Measurements from ENCODE around the gene CRTAC1. TPM values are rescaled to one million over a fixed set of nuclear protein-coding genes. Genes with fewer than 3 reads are reported as not detected.

The CRTAC1 gene
- total and polyA plus RNA-seq, 12 donors = 0.09 to 1.4 (median 0.48) TPM; not detected in 4

DNA sequence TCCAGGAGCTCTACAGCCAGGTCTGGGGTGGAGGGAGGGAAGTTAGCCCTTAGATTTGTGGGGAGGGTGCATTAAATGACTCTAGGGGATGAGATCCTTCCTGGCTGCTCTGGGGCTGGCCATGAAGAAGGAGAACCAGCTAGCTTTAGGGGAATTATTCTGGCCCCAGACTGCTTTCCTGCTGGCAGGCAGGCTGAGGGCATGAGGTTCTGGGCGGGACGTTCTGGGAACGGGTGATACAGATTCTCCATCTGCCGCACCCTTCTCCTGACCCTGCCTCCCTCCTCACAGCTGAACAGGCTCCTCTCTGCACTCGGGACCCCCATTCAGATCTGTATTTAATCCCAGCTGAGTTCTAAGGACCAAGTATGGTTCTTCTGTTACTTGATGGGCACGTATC is 156.9 kb downstream of the CRTAC1 start:
- intact Hi-C loops (cut with DNase I) = no loop called here
- Histone ChIP-seq H3K9me3 (replicated peaks in 1 of 3) (no peaks in the 10 kb centered on the region), H3K4me1 (replicated peaks in 1 of 2) (peaks cover 0 to 5% of the 10 kb centered on the region in 2 donors), H3K27me3 (no peaks in the 10 kb centered on the region), H3K36me3 (replicated peaks in 1 of 2) (no peaks in the 10 kb centered on the region), H3K4me3 (no peak overlapping the region), H3K27ac (no peak overlapping the region)
- WGBS, 4 donors = 54 to 74% (median 63%) methylated on average over 6 of the region's 6 CpGs
- no peak for DNase-seq
- TF ChIP-seq CTCF (IDR thresholded peaks at IDR 0.05) = no peak
- TF ChIP-seq POLR2A (IDR thresholded peaks at IDR 0.05) = no peak

- 69 to 79% (median 72%) methylated on average over 7 to 8 of the region's 8 CpGs for WGBS, 4 donors
- no peak for TF ChIP-seq CTCF (IDR thresholded peaks at IDR 0.05)
- TF ChIP-seq POLR2A (IDR thresholded peaks at IDR 0.05) = no peak
Measured at GRCh38 chr10:97870990-97871389, 159.4 kb downstream of the CRTAC1 start.

DNA sequence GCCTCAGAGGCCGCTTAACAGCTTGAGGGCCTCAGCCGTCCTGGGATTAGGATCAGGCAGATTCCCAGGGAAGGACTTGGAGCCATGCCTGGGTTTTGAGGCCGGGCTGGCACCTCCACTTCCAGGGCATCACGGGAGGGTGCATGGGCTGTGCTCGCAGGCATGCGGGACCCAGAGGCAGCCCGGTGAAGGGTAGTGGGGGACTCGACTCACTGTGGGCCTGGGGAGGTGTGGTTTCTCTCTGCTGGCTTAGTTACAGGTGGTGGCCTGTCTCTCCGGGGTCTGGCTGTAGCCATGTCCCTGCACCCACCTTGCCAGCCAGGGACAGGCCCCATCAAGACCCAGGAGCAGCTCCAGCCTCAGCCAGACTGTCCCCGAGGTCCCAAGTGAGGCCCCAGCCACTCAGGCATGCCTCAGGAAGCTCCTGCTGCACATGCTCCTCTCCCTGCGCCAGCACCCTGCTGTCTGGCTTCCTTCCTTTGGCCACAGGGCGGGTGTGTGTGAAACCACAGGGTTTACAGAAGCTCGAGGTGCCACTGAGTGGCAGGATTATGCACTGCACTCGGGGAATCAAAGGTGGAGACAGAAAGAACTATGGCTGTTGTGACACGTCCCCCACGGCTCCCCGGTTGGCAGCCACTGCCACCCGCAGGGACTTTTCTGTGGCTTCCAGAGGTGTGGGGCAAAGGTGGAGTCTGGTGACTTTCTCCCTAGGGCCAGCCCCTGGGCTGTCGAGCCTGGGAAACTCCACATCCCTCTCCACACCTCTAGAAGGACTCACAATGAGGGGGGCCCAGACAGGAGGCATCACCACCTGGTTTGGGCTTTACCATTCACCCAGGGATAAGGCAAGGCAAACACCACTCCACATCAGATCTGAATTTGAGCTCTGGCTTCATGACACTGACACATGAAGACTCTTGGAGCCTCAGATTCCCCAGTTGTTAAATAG is 161.1 kb downstream of the CRTAC1 start:
- 8 to 17% (median 10%) methylated on average over 11 to 19 of the region's 19 CpGs for WGBS, 4 donors
- H3K36me3 ChIP-seq (replicated peaks in 1 of 2) = no peaks in the 10 kb centered on the region
- peaks cover 0 to 5% of the 10 kb centered on the region in 2 donors for H3K4me1 ChIP-seq (replicated peaks in 1 of 2)
- H3K27ac ChIP-seq = no peak overlapping the region
- TF ChIP-seq CTCF (IDR thresholded peaks at IDR 0.05) (peak; percentile 76 to 98 (median 96)), POLR2A (IDR thresholded peaks at IDR 0.05) (no peak)
- peak; percentile 81 to 95 (median 91) for DNase-seq
- no peaks in the 10 kb centered on the region for H3K27me3 ChIP-seq
- intact Hi-C loops (cut with DNase I) = loop anchor here (2.0 to 5.0 kb wide), 2 partner anchors 77 kb away; no protein-coding TSS in a partner anchor
- H3K9me3 ChIP-seq (replicated peaks in 1 of 3) = no peaks in the 10 kb centered on the region
- no peak overlapping the region for H3K4me3 ChIP-seq

More at GRCh38 chr10:97870990-97871389, 159.4 kb downstream of the CRTAC1 start:
- DNase-seq = no peak
- Histone ChIP-seq H3K27ac (no peak overlapping the region), H3K36me3 (replicated peaks in 1 of 2) (no peaks in the 10 kb centered on the region), H3K4me3 (no peak overlapping the region), H3K27me3 (no peaks in the 10 kb centered on the region), H3K9me3 (replicated peaks in 1 of 3) (no peaks in the 10 kb centered on the region), H3K4me1 (replicated peaks in 1 of 2) (peaks cover 0 to 5% of the 10 kb centered on the region in 2 donors)
- intact Hi-C loops (cut with DNase I) = loop anchor here in 1 of 2 donors (2.0 kb wide), 1 partner anchor 78 kb away; no protein-coding TSS in a partner anchor

GRCh38 chr10:97868134-97868685 is 162.2 kb downstream of the CRTAC1 start:
- H3K27me3 ChIP-seq = no peaks in the 10 kb centered on the region
- intact Hi-C loops (cut with DNase I) = loop anchor here in 1 of 2 donors (5.0 kb wide), 1 partner anchor 76 kb away; no protein-coding TSS in a partner anchor
- DNase-seq = no peak

More at GRCh38 chr10:97868134-97868685, 162.2 kb downstream of the CRTAC1 start:
- no peaks in the 10 kb centered on the region for H3K36me3 ChIP-seq (replicated peaks in 1 of 2)
- WGBS, 4 donors = 67 to 83% (median 73%) methylated on average over 1 to 4 of the region's 4 CpGs
- no peak overlapping the region for H3K4me3 ChIP-seq
- TF ChIP-seq CTCF (IDR thresholded peaks at IDR 0.05) = no peak
- peaks cover 0 to 5% of the 10 kb centered on the region in 2 donors for H3K4me1 ChIP-seq (replicated peaks in 1 of 2)
- H3K27ac ChIP-seq = no peak overlapping the region
- no peaks in the 10 kb centered on the region for H3K9me3 ChIP-seq (replicated peaks in 1 of 3)
